PFSK-1 (cell line): ENCODE results near the gene CATSPERZ.

Source experiments
- FOXP2 ChIP-seq: optimal IDR thresholded peaks from 2 replicates; pipeline ENCODE3; 2011; ENCODE audit warnings: borderline replicate concordance, control low read depth, inconsistent platforms; ENCODE audit not compliant: insufficient read depth; ENCODE audit errors: extremely low read length, extremely low read depth
- POLR2AphosphoS5 ChIP-seq: IDR thresholded peaks from 2 replicates; pipeline ENCODE4 v1.6.1; 2012; ENCODE audit warnings: low read depth, mild to moderate bottlenecking, control low read depth, low read length, moderate library complexity
- SIN3A ChIP-seq: IDR thresholded peaks from 2 replicates; pipeline ENCODE4 v1.6.1; 2012; ENCODE audit warnings: mild to moderate bottlenecking, low read length, moderate library complexity, borderline replicate concordance; ENCODE audit not compliant: insufficient read depth
- TAF1 ChIP-seq: IDR thresholded peaks from 2 replicates; pipeline ENCODE4 v1.6.1; 2012; ENCODE audit warnings: low read length, control low read depth, borderline replicate concordance; ENCODE audit not compliant: insufficient read depth
- TF ChIP-seq, protein P1 (sequence below), 2 experiments: IDR thresholded peaks; 2 replicates each; pipeline versions ENCODE4 v1.6.1 to v1.8.0; 2011 to 2012; ENCODE audit warnings: low read depth in 2 of 2, low read length in 2 of 2, control low read depth in 1 of 2, inconsistent platforms in 1 of 2, mild to moderate bottlenecking in 1 of 2, moderate library complexity in 1 of 2; ENCODE audit not compliant: insufficient read depth in 1 of 2

CATSPERZ gene

DNA sequence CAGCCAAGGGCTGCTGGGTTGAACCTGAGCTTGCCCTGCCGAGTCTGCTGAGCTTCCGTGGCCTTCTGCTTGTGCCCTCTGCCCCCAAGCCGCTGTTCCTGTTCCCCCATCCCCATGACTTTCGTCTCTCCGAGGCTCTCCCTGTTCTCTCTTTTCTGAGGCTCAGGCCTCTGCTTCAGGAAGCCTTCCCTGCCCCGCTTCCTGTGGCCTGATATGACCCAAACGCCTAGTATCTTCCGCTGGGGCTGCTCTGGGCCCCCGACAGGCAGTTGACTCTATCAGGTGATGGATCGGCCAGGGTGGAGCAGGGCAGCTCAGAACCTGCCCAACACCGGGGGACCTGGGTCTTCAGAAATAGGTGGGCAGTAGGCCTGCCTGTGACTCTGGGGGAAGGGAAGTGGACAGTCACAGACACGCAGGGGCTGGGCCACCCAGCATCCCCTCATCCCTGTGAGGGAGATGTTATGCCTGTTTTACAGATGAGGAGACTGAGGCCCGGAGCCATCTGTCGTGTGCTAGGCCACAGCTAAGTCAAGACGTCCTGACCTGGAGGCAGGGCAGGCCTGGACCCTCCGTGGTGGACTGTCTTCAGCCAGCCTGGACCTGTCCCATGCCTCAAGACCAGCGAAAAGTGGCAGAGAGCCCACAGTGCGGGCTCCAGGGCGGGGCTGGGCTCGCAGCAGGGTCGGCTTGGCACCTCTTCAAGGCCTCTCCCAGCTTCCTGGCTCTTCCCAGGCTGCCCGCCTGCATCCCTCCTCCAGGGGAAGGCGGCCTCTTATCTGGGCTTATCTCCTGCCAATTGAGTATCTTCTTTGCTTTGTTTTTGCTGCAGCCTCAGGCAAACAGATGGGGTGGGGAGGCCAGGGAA, 31.9 kb upstream of the CATSPERZ start:
- TF ChIP-seq FOXP2 = no peak
- TF ChIP-seq POLR2AphosphoS5 = peak; percentile 33
- TF ChIP-seq SIN3A = 0 out of 2 replicates have a peak, but pooled peaks have one; percentile 30

DNA sequence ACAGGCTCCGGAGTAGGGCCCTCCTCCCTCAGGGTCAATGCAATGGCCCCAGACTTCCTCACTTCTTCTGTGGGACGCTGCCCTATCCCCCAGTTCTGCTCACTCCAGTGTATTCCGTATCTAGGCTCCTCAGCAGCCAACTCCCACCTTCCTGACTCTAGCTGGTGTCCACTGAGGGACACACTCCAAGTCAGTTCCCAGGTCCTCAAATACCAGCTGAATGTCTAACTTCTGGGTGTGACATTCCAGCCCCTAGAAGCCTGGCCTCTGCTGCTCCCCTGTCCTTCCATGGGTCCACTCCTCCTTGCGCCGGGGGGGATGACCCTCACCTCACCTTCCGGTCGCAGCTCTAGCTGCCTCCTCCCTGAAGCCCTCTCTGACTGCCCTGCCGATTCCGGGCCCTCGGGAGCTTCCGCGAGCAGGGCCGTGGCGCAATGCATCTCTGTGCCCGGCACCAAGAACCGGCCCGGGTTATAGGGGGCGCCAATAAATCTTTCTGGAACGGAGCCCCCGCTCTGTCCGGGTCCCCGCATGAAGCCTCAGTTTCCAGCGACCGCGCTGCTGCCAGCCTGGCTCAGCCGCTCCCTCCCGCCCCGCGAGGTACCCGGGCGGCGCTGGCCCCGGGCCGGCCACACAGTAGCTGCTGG, 31.1 kb upstream of the CATSPERZ start:
- TF ChIP-seq TAF1 (no peak), POLR2AphosphoS5 (0 out of 2 replicates have a peak, but pooled peaks have one; percentile 5)
- TF ChIP-seq, protein P1, sequence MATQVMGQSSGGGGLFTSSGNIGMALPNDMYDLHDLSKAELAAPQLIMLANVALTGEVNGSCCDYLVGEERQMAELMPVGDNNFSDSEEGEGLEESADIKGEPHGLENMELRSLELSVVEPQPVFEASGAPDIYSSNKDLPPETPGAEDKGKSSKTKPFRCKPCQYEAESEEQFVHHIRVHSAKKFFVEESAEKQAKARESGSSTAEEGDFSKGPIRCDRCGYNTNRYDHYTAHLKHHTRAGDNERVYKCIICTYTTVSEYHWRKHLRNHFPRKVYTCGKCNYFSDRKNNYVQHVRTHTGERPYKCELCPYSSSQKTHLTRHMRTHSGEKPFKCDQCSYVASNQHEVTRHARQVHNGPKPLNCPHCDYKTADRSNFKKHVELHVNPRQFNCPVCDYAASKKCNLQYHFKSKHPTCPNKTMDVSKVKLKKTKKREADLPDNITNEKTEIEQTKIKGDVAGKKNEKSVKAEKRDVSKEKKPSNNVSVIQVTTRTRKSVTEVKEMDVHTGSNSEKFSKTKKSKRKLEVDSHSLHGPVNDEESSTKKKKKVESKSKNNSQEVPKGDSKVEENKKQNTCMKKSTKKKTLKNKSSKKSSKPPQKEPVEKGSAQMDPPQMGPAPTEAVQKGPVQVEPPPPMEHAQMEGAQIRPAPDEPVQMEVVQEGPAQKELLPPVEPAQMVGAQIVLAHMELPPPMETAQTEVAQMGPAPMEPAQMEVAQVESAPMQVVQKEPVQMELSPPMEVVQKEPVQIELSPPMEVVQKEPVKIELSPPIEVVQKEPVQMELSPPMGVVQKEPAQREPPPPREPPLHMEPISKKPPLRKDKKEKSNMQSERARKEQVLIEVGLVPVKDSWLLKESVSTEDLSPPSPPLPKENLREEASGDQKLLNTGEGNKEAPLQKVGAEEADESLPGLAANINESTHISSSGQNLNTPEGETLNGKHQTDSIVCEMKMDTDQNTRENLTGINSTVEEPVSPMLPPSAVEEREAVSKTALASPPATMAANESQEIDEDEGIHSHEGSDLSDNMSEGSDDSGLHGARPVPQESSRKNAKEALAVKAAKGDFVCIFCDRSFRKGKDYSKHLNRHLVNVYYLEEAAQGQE (IDR thresholded peaks at IDR 0.05; ENCODE audit: insufficient read depth in 1 of 2, low read depth in 2 of 2, low read length in 2 of 2) = 0 out of 4 replicates have a peak, but pooled peaks of 1 of the 2 experiments have one; percentile 25

DNA sequence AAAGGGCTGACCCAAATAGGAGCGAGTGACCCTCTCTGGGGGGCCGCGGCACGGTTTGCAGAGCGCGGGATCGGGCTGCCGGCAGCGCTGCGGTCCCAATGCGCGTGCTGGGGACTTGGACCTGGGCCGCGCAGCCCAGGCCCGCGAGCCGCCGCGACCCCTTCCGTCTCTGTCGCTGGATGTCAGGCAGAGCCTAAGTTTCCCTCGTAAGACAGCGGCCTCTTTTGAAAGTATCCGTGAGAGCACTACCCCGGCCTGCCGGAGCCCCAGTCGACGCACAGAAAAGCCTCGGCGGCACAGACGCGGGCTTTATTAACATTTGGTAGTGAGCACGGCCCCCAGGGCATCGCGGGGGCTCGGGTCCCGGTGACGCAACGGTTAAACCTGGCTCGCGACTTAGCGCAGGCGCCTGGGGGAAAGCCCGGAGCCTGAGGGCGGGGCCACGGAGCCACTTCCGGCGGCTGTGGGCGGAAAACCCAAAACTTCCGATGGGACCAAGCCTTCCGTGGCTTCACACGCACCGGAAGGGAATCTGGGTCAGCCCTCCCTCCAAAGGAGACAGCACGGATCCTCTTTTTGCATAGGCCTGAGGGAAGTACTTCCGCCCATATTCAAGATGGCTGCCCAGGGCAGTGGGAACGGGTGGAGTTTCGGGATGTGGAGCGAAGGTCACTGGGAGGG, 30.5 kb upstream of the CATSPERZ start:
- peak; percentile 9; the same call in 1 of the 2 replicates for TF ChIP-seq POLR2AphosphoS5
- TF ChIP-seq FOXP2 = no peak
- TF ChIP-seq SIN3A = peak; percentile 92
- TF ChIP-seq TAF1 = peak; percentile 81; the same call in 1 of the 2 replicates
- TF ChIP-seq, protein P1 (IDR thresholded peaks at IDR 0.05; ENCODE audit: insufficient read depth in 1 of 2, low read depth in 2 of 2, low read length in 2 of 2) = 0 out of 4 replicates have a peak, but pooled peaks of 1 of the 2 experiments have one; percentile 6

DNA sequence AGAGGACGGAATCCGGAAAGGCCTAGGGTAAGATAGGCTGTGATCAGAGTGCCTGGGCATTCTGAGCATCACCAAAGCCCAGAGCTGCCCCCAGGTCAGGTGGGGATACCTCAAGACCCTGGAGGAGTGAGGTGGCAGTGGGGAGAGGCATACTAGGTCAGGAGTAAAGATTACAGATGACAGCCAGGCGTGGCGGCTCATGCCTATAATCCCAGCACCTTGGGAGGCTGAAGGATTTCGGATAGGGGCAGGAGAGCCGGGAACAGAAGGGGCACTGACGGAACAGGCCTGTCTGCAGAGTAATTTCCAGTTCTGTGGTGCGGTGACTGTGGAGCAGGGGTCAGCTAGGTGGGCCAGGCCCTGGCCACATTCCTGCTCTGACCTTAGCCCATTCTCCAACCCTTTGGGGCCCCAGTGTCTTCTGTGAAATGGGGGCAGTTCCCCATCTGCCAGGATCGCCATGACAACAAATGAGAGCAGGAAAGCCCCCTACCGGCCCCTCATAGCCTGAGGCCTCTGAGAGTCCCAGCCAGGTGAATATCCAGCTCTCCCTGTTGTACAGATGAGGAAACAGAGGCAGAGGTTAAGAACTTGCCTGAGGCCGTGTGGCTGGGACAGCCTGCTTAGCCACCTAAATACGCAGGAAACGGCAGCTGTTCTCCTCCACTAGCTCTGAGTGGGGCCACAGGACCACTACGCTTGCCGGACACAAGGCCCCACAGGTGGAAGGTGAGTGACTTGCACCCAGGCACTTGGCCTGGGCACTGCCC, 24.9 kb upstream of the CATSPERZ start:
- TF ChIP-seq TAF1 (no peak), FOXP2 (no peak)

DNA sequence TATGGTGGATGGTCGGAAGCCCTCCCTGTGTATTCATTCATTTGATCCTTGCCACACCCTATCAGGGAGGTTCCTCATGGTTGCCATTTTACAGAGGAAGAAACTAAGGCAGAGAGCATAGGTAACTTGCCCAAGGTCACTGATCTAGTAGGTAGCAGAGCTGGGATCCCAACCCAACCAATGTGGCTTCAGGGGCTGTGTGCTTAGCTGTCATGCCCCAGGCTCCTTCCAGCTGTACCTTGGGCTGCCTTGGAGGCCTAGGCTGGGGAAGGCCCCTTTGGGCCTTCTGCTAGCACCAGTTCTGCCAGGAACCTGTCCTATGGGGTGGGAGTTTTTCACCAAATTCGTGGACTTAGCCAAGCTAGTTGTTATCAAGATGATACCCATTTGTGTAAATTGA, 24.3 kb upstream of the CATSPERZ start:
- TF ChIP-seq, protein P1 (IDR thresholded peaks at IDR 0.05; ENCODE audit: insufficient read depth in 1 of 2, low read depth in 2 of 2, low read length in 2 of 2) = no peak
- TF ChIP-seq FOXP2 = no peak
- no peak for TF ChIP-seq POLR2AphosphoS5
- TF ChIP-seq SIN3A = no peak
- TF ChIP-seq TAF1 = no peak
